OCI-M2 (cell line): Measurements from ENCODE around the gene DMD.
"Not testable (repeated sequence)": the region's sequence is repeated elsewhere in the genome, so short reads cannot be mapped to it uniquely, and the experiment has no call there.

Source experiments
- DNase-seq: peaks from one replicate; lab custom pipeline; 2025; ENCODE audit not compliant: unreplicated experiment; lab: John Stamatoyannopoulos, UW

The DMD gene

DNA sequence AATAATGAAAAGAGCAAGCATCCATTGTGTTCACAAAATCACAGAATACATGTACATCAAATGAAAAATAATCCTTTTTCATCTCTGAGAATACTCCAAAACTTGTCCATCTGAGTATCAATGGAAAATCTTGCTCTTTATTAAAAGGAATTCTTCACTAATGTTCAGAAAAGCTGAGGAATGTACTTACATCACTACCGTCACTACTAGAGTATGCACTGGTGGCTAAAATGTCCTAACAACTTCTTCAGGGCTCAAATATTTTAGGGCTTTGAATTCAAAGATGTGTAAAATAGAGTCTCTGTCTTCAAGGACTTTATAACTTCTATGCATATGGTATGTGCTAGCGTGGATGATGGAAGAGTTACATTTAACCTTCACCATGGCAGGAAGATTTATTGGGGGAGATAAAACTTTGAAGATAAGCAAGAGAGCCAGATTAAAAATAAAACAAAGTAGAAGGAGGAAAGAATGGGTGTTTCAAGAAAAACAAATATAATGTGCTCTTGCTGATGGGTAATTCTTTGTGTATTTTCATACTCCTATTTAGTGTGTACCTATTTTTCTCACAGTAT is 55.1 kb downstream of the DMD start:
- no peak for DNase-seq

- no peak for DNase-seq
Observed at GRCh38 chrX:33149580-33149979, 61.8 kb downstream of the DMD start.

DNA sequence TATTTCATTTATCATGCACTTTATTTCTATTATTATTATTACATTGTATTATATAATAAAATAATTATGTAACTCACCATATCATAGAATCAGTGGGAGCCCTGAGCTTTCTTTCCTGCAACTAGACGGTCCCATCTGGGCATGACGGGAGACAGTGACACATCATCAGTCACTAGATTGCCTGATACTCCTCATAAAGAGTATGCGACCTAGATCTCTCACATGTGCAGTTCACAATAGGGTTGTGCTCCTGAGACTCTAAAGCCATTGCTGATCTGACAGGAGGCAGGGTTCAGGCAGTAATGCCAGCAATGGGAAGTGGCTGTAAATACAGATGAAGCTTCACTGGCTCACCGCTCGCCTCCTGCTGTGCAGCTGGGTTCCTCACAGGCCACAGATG is 62.3 kb downstream of the DMD start:
- no peak for DNase-seq

- no peak for DNase-seq
Observed at GRCh38 chrX:33142331-33142730, 69.0 kb downstream of the DMD start.

DNA sequence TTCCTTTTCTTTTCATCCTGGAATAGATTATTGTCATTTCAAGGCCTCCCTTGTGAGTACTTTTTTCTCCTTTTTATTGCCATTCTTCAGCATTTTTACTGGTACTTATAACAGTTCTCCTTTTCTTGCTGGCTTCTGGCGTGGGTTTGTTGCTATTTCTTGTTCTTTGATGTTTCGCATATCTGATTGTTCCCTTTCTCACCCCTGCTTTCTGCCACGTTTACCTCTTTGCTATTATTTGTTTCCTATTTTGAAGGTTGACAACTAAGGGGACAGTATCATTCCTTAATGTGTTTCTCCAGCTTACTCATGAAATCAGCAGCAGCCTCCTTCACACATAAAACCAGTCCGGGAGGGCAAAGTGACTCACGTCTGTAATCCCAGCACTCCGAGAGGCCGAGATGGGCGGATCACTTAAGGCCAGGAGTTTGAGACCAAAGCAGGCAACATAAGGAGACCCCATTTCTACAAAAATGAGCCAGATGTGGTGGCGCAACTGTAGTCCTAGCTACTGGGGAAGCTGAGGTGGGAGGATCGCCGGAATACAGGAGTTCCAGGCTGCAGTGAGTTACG is 72.6 kb downstream of the DMD start:
- no peak for DNase-seq

- DNase-seq = no peak
Observed at GRCh38 chrX:33134164-33134563, 77.2 kb downstream of the DMD start.

DNA sequence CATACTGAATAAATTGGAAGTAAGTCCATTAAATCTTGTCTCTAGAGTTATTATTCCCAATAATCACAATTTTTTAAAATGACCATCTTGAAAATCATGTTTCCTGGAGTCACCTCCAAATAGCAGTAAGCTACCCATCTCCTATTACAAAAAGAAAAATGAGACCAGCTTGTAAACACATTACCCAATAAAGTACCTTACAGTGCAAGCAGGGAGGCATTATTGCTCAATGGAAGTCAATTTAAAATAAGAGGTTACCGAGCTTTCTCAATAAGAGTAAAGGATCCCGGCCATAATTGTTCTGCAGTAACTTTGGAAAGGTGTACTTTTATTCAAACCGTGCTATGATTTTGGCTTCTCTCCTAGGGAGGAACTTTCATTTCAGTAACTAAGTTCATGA is 78.0 kb downstream of the DMD start:
- no peak for DNase-seq

DNA sequence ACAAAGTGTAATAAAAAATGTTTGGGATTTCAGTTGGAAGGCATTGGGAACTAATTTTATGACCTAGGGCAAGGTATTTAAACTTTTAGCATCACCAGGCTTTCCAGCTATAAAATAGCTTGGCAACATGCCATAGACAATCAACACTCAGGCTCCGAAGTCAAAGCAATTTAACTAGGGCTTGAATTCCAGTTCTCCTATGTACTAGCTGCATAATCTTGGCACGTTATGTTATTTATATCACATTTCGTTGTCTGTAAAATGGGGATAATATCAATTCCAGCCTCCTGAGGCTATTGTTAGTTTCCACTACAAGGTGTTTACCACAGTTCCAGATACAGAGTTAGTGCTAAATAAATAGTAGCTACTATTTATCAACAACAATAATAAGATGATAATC is 78.8 kb downstream of the DMD start:
- no peak for DNase-seq

DNA sequence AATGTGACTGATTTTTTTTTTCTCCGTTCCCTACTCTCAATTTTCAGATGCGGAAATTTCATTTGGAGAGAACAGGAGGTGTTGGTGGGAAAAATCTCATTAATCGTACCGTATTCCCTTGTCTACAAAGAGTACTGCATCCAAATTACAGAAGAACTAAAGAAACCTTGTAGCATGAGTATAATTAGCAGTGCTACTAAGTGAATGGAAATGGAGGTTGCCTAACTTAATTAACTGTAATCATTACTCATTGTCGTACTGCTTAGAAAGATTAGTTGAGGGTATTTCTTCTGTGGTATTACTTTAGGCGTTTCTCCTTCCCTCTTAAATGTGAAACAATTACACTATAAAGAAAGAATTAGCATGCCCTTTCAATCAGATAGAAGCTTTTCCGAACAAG is 81.7 kb downstream of the DMD start:
- DNase-seq = no peak

DNA sequence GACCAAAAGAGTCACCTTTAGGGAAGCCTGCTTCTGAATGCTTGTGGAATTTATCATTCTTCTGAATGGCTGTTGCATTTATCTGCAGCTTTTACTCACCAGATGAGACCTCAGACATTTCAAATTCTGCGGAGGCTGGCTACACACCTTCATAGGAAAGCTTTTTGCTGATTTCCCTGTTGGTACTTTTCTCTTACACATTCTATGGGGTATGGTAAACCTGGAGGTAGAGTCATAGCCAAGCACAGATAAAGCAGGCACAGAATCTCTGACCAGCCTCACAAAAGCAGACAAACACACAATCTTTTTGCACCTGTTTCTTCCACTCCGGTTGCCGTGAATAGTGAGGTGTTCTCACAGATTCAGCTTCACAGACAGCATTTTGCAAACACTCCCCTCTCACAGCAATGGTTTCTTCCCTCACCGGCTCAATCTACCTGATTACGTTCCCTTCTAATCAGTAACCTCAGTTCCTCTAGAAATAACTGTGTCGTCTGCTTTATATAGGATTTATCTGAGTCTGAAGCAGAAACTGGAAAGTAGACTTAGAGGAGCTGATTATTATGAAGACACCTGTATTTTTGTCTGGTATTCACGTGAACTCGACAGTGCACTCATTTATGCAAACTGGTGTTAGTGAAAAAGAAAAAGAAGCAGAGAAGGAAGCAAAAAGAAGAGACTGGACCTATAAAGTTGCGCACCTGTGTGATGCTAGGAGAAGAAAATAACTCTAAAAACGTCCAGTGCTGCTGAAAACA is 83.1 kb downstream of the DMD start:
- DNase-seq = no peak

GRCh38 chrX:33126469-33126868 is 84.9 kb downstream of the DMD start:
- DNase-seq = no peak

DNA sequence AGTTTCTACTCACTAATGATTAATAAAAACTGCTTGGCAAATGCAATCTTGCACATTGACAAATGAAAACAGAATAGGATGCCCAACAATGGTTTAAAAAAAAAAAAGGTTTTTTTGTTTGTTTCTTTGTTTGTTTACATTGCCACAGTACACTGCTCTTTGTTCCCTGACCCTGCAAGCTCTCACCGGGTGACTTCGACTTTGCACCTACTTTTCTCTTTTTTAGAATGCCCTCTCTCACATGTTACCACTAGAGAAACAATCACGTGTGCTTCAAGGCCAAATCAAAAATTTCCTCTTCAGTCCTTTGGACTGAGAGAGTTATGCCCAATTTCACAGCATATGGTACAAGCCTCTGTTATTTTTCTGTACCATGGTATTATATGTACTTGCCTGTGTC is 101.5 kb downstream of the DMD start:
- DNase-seq = no peak

GRCh38 chrX:33106737-33107136 is 104.6 kb downstream of the DMD start:
- no peak for DNase-seq

DNA sequence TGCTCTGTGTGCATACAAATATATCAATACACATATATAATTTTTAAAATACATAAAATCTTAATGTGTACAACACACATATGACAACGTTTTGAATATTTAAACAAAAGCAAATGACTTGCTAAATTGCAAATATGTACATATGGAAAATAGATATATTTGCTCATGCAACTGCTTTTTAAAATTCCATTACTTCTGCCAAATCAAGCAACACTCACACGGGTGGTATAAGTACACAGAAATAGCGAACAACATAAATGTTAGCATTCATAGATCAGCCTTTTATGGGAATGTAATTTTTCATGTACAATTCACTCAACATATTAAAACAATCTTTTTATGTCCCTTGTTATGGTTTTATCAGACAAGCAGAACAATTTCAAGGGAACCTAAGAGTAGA is 116.3 kb downstream of the DMD start:
- no peak for DNase-seq

- DNase-seq = no peak
Observed at GRCh38 chrX:33087411-33087810, 123.9 kb downstream of the DMD start.

DNA sequence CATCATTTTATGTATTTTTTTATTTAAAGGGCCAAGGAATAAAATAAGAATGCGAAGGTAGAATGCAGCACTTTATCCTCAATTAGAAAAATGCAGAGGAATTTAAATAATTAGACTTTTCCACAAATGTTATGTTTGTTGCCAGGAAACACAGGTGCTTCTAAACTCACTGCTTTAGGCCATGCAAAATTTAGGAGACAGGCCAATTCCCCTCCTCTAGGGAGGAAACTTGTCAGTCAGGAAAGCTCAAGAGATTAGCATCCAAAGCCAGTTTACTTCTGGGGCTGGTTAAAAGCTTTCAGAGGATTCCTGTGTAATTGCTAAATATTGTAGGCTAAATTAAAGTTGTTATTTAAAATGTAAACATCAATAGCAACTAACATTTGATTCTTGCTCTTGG is 124.5 kb downstream of the DMD start:
- DNase-seq = no peak

DNA sequence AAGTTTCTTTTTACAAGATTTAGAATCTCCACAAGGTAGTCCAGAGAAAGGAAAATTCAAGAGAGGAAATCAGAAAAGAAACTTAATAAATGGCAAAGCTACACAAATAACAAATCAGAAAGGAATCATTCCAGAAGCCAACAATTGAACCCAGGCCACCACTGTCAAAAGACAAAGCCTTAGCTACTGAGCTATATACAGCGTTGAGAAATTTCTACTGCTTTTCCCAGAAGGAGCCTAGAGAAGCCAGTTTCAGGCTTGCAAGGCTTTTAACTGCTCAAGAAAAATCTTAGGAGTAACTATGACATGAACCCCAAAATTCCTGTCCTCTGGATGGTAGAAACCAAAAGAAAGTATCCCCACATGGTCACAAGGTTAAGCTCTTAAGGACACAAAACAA is 129.0 kb downstream of the DMD start:
- DNase-seq = no peak

GRCh38 chrX:33078273-33078672 is 133.1 kb downstream of the DMD start:
- no peak for DNase-seq

DNA sequence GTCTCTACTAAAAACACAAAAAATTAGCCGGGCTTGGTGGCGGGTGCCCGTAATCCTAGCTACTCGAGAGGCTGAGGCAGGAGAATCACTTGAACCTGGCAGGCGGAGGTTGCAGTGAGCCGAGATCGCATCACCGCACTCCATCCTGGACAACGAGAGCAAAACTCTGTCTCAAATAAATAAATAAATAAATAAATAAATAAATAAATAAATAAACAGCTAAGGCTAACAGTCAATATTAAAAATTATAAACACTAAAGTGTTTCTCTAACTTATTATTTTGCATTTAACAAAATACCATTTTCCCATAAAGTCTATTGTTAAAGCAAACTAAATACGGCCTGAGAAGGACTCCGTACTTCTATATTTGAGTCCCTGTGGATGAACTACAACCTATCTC is 137.7 kb downstream of the DMD start:
- DNase-seq = not testable (repeated sequence)

- no peak for DNase-seq
Observed at GRCh38 chrX:33065415-33065814, 145.9 kb downstream of the DMD start.

DNA sequence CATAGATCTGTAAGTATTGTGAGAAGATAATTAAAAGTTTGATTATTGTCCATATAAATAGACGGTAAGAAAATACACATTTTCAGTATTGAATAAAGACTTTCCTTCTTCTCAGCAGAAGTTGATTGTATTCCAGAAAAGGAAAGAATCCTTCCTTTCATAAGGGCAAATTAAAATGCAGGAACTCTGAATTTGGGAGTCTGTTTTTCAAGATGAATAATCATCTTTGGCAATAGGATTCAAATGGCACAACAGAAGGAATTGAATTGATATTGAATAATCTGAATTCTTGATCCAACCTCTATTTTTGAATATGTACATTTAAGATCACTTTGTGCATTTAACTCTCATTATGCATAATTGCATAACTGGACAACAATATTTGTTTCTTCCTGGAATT is 149.3 kb downstream of the DMD start:
- DNase-seq = no peak

GRCh38 chrX:33053001-33053400 is 158.3 kb downstream of the DMD start:
- no peak for DNase-seq

DNA sequence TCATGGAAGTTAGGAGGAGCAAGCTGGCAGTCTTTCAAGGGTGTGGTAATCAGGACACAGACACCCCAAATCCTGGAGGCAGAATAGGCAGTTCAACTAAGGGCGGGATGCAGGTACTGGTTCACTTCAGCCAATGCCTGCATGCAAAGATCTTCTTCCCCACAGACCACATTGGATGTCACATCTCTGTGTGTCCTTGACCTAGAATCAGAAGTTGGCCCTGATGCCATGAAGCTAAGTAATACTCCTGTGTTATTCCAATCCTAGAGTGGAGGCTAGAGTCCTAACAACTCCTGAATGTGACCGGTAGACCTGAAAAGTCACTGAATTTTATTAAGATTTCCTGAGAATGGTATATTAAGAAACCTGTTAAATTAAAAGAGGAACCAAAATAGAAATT is 165.5 kb downstream of the DMD start:
- DNase-seq = no peak
